Measurements from ENCODE around the gene COL18A1. TPM values are rescaled to one million over a fixed set of nuclear protein-coding genes. Genes with fewer than 3 reads are reported as not detected.

COL18A1 gene
- total and polyA plus RNA-seq, 9 of the 15 experiments (the other 6 are each of a cell fraction or from before 2014, with no cell fraction given), result 0.14 to 16.4 (median 2.0) TPM

GRCh38 chr21:45513003-45513717 lies 108.2 kb downstream of the COL18A1 start:
- Histone ChIP-seq H4K20me1 (replicated peaks; ENCODE audit: control insufficient read depth, insufficient read depth, low read length) (peaks cover 7% of the 10 kb centered on the region; the same call in 1 of the 2 replicates), H3K9ac (ENCODE audit: insufficient read depth in 1 of 2, low read depth in 2 of 2, low read length in 2 of 2) (peak overlapping the region in 1 of 2 experiments; percentile 50; a peak in 1 of 4 replicates), H3K4me1 (replicated peaks in 1 of 2; ENCODE audit: control insufficient read depth in 2 of 2, insufficient read depth in 2 of 2, low read length in 2 of 2) (peaks cover 6 to 63% of the 10 kb centered on the region in 2 experiments; a peak in 4 of 5 replicates), H3K9me1 (ENCODE audit: control insufficient read depth, insufficient read depth, low read length) (no peaks in the 10 kb centered on the region), H3K27ac (ENCODE audit: extremely low read depth, low read depth, low read length) (no peak overlapping the region), H3K4me2 (ENCODE audit: insufficient read depth, low read length) (no peak overlapping the region), H3K79me2 (ENCODE audit: control insufficient read depth, insufficient read depth, low read length) (peaks cover under 1% of the 10 kb centered on the region; the same call in 1 of the 3 replicates), H3K4me3 (no peak overlapping the region), H3K27me3 (ENCODE audit: control insufficient read depth in 2 of 2, insufficient read depth in 2 of 2, low read length in 2 of 2) (no peaks in the 10 kb centered on the region), H2AFZ (ENCODE audit: low read depth, low read length) (no peak overlapping the region), H3K36me3 (ENCODE audit: control insufficient read depth, insufficient read depth, low read length) (peaks cover 68% of the 10 kb centered on the region; the same call in 2 of the 3 replicates), H3K9me3 (replicated peaks; ENCODE audit: control insufficient read depth, insufficient read depth, low read depth, low read length) (no peaks in the 10 kb centered on the region)
- in situ Hi-C loops (cut with MboI), result no loop called here
- FAIRE-seq (no peak), DNase-seq (ENCODE audit: extremely low read depth in 1 of 4, low spot score in 3 of 4) (no peak), ATAC-seq (no peak)
- BruUV-seq (replicated peaks), result no TSS peak
- ChIA-PET POLR2A (interaction anchor here (0.6 to 1.1 kb wide), 3 partner anchors 13 to 49 kb away, joined by 3 read pairs; no protein-coding TSS in a partner anchor), CTCF (ENCODE audit: low intra/inter-chr PET ratio) (no interaction called here)
- 92% methylated on average over 19 of the region's 19 CpGs for WGBS (ENCODE audit: insufficient coverage, low coverage, missing lambda C conversion rate)
- intact Hi-C loops (cut with micrococcal nuclease), result no loop called here
- TF ChIP-seq SFPQ (IDR thresholded peaks at IDR 0.05; ENCODE audit: low read depth, low read length), result no peak
- TF ChIP-seq, protein P1, sequence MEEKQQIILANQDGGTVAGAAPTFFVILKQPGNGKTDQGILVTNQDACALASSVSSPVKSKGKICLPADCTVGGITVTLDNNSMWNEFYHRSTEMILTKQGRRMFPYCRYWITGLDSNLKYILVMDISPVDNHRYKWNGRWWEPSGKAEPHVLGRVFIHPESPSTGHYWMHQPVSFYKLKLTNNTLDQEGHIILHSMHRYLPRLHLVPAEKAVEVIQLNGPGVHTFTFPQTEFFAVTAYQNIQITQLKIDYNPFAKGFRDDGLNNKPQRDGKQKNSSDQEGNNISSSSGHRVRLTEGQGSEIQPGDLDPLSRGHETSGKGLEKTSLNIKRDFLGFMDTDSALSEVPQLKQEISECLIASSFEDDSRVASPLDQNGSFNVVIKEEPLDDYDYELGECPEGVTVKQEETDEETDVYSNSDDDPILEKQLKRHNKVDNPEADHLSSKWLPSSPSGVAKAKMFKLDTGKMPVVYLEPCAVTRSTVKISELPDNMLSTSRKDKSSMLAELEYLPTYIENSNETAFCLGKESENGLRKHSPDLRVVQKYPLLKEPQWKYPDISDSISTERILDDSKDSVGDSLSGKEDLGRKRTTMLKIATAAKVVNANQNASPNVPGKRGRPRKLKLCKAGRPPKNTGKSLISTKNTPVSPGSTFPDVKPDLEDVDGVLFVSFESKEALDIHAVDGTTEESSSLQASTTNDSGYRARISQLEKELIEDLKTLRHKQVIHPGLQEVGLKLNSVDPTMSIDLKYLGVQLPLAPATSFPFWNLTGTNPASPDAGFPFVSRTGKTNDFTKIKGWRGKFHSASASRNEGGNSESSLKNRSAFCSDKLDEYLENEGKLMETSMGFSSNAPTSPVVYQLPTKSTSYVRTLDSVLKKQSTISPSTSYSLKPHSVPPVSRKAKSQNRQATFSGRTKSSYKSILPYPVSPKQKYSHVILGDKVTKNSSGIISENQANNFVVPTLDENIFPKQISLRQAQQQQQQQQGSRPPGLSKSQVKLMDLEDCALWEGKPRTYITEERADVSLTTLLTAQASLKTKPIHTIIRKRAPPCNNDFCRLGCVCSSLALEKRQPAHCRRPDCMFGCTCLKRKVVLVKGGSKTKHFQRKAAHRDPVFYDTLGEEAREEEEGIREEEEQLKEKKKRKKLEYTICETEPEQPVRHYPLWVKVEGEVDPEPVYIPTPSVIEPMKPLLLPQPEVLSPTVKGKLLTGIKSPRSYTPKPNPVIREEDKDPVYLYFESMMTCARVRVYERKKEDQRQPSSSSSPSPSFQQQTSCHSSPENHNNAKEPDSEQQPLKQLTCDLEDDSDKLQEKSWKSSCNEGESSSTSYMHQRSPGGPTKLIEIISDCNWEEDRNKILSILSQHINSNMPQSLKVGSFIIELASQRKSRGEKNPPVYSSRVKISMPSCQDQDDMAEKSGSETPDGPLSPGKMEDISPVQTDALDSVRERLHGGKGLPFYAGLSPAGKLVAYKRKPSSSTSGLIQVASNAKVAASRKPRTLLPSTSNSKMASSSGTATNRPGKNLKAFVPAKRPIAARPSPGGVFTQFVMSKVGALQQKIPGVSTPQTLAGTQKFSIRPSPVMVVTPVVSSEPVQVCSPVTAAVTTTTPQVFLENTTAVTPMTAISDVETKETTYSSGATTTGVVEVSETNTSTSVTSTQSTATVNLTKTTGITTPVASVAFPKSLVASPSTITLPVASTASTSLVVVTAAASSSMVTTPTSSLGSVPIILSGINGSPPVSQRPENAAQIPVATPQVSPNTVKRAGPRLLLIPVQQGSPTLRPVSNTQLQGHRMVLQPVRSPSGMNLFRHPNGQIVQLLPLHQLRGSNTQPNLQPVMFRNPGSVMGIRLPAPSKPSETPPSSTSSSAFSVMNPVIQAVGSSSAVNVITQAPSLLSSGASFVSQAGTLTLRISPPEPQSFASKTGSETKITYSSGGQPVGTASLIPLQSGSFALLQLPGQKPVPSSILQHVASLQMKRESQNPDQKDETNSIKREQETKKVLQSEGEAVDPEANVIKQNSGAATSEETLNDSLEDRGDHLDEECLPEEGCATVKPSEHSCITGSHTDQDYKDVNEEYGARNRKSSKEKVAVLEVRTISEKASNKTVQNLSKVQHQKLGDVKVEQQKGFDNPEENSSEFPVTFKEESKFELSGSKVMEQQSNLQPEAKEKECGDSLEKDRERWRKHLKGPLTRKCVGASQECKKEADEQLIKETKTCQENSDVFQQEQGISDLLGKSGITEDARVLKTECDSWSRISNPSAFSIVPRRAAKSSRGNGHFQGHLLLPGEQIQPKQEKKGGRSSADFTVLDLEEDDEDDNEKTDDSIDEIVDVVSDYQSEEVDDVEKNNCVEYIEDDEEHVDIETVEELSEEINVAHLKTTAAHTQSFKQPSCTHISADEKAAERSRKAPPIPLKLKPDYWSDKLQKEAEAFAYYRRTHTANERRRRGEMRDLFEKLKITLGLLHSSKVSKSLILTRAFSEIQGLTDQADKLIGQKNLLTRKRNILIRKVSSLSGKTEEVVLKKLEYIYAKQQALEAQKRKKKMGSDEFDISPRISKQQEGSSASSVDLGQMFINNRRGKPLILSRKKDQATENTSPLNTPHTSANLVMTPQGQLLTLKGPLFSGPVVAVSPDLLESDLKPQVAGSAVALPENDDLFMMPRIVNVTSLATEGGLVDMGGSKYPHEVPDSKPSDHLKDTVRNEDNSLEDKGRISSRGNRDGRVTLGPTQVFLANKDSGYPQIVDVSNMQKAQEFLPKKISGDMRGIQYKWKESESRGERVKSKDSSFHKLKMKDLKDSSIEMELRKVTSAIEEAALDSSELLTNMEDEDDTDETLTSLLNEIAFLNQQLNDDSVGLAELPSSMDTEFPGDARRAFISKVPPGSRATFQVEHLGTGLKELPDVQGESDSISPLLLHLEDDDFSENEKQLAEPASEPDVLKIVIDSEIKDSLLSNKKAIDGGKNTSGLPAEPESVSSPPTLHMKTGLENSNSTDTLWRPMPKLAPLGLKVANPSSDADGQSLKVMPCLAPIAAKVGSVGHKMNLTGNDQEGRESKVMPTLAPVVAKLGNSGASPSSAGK (IDR thresholded peaks at IDR 0.05), result no peak
- no peak for TF ChIP-seq TAF15 (IDR thresholded peaks at IDR 0.05; ENCODE audit: low read depth, low read length)
- TF ChIP-seq POLR2AphosphoS2 (IDR thresholded peaks at IDR 0.05; ENCODE audit: low read length), result 0 out of 2 replicates have a peak, but pooled peaks have one; percentile 11
- peak; percentile 33; the same call in 1 of the 2 replicates for TF ChIP-seq POLR2G (IDR thresholded peaks at IDR 0.05; ENCODE audit: low read depth, low read length)
- no peak for TF ChIP-seq KLF13 (tag; IDR thresholded peaks at IDR 0.05; ENCODE audit: borderline replicate concordance, low read depth)
- peak; percentile 20; the same call in 1 of the 2 replicates for TF ChIP-seq POLR2A (conservative IDR thresholded peaks at IDR 0.05)
